ENCODE data around the gene CARNS1.

CARNS1 gene

GRCh38 chr11:67378544-67378943, 36.9 kb upstream of the CARNS1 start:
- no peak overlapping the region for H3K27ac ChIP-seq
- TF ChIP-seq CTCF (conservative IDR thresholded peaks at IDR 0.05) = no peak

- no peak overlapping the region for H3K27ac ChIP-seq
- no peak for TF ChIP-seq CTCF (conservative IDR thresholded peaks at IDR 0.05)
These were observed 36.1 kb upstream of the CARNS1 start for GRCh38 chr11:67379061-67380058.

GRCh38 chr11:67381244-67381972, 34.1 kb upstream of the CARNS1 start:
- no peak overlapping the region for H3K27ac ChIP-seq
- TF ChIP-seq CTCF (conservative IDR thresholded peaks at IDR 0.05) = no peak

- H3K27ac ChIP-seq = no peak overlapping the region
- peak; percentile 100 for TF ChIP-seq CTCF (conservative IDR thresholded peaks at IDR 0.05)
These were observed 33.0 kb upstream of the CARNS1 start for GRCh38 chr11:67382276-67383136.

GRCh38 chr11:67384851-67385366, 30.6 kb upstream of the CARNS1 start:
- TF ChIP-seq CTCF (conservative IDR thresholded peaks at IDR 0.05) = no peak
- H3K27ac ChIP-seq = no peak overlapping the region

GRCh38 chr11:67387069-67387468, 28.4 kb upstream of the CARNS1 start:
- H3K27ac ChIP-seq = no peak overlapping the region
- TF ChIP-seq CTCF (conservative IDR thresholded peaks at IDR 0.05) = no peak
